ENCODE measurements around the gene ADGRG3.

The ADGRG3 gene

GRCh38 chr16:57730771-57731730 is 62.9 kb downstream of the ADGRG3 start:
- no peak overlapping the region for H3K4me3 ChIP-seq (ENCODE audit: low read depth, low read length)
- TF ChIP-seq CTCF (IDR thresholded peaks at IDR 0.05; ENCODE audit: insufficient read depth, low read depth, low read length, missing control alignments): no peak
- no peak for DNase-seq (ENCODE audit: low read depth)

- no peak for DNase-seq (ENCODE audit: low read depth)
- TF ChIP-seq CTCF (IDR thresholded peaks at IDR 0.05; ENCODE audit: insufficient read depth, low read depth, low read length, missing control alignments): no peak
- H3K4me3 ChIP-seq (ENCODE audit: low read depth, low read length): no peak overlapping the region
Measured at GRCh38 chr16:57732037-57732436, 63.9 kb downstream of the ADGRG3 start.

GRCh38 chr16:57732714-57733113 is 64.6 kb downstream of the ADGRG3 start:
- DNase-seq (ENCODE audit: low read depth): no peak
- no peak overlapping the region for H3K4me3 ChIP-seq (ENCODE audit: low read depth, low read length)
- no peak for TF ChIP-seq CTCF (IDR thresholded peaks at IDR 0.05; ENCODE audit: insufficient read depth, low read depth, low read length, missing control alignments)

GRCh38 chr16:57734308-57734924 is 66.3 kb downstream of the ADGRG3 start:
- H3K4me3 ChIP-seq (ENCODE audit: low read depth, low read length): peak overlapping the region; percentile 80
- no peak for TF ChIP-seq CTCF (IDR thresholded peaks at IDR 0.05; ENCODE audit: insufficient read depth, low read depth, low read length, missing control alignments)
- no peak for DNase-seq (ENCODE audit: low read depth)

GRCh38 chr16:57734925-57735754 is 67.0 kb downstream of the ADGRG3 start:
- no peak for TF ChIP-seq CTCF (IDR thresholded peaks at IDR 0.05; ENCODE audit: insufficient read depth, low read depth, low read length, missing control alignments)
- DNase-seq (ENCODE audit: low read depth): peak; percentile 100
- peak overlapping the region; percentile 84 for H3K4me3 ChIP-seq (ENCODE audit: low read depth, low read length)

- H3K4me3 ChIP-seq (ENCODE audit: low read depth, low read length): peak within 1 kb of the TSS; percentile 84
- no peak for TF ChIP-seq CTCF (IDR thresholded peaks at IDR 0.05; ENCODE audit: insufficient read depth, low read depth, low read length, missing control alignments)
- DNase-seq (ENCODE audit: low read depth): no peak
Measured at GRCh38 chr16:57735755-57736418, 67.8 kb downstream of the ADGRG3 start, which contains the start of gene KATNB1. TSS of gene KATNB1 (plus strand) at chr16:57735770. CDS start at chr16:57737244, 1,474 bp downstream.
